HG03354 (cell line): ENCODE measurements around the gene MAN1A2.
"Not testable (repeated sequence)": the region's sequence is repeated elsewhere in the genome, so short reads cannot be mapped to it uniquely, and the experiment has no call there.

Experiments
- ATAC-seq: cut with Tn5 transposase; IDR thresholded peaks from one replicate; pipeline ENCODE4 v1.9.1; 2021; ENCODE audit warnings: mild to moderate bottlenecking; ENCODE audit not compliant: unreplicated experiment, poor library complexity, severe bottlenecking

The MAN1A2 gene

GRCh38 chr1:117473063-117473462 is 105.8 kb downstream of the MAN1A2 start:
- ATAC-seq, result no peak

- not testable (repeated sequence) for ATAC-seq
Measured at GRCh38 chr1:117475495-117475894, 108.2 kb downstream of the MAN1A2 start.

GRCh38 chr1:117479086-117479485 is 111.8 kb downstream of the MAN1A2 start:
- no peak for ATAC-seq

DNA sequence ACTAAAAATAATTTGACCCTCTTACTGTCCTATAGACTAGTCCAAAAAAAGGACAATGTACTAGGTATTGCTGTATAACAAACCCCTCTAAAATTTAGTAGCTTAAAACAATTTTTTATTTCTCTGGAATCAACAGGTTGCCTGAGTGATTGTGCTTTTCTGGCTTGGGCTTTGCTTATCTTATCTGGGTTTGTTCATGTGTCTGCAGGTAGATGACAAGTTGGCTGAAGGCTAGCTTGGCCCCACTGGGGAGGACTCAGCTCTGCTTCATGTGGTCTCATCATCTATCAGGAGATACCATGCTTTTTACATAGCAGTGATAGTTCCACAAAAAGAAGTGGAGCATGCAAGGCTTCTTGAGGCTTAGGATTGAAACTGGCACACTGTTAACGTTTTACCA is 114.2 kb downstream of the MAN1A2 start:
- no peak for ATAC-seq

- ATAC-seq, result no peak
Measured at GRCh38 chr1:117493906-117494305, 126.7 kb downstream of the MAN1A2 start.

DNA sequence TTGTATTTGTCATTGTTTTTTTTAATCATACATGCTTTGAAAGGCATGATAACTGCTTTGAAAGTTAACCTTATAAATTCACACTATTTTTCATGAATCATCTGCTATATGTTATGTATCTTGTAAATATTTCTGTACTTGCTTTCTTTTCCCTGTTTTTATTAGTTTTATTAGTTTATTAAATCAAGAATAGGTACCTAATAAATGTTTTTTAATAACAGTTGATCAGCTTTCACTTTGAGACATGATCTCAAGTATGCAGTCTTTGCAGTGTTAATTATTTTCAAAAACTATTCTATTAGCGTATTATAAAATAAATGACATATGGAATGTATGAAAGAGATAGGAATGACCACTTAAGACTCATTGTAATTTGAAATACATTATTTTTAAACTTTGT is 127.8 kb downstream of the MAN1A2 start:
- ATAC-seq, result no peak

DNA sequence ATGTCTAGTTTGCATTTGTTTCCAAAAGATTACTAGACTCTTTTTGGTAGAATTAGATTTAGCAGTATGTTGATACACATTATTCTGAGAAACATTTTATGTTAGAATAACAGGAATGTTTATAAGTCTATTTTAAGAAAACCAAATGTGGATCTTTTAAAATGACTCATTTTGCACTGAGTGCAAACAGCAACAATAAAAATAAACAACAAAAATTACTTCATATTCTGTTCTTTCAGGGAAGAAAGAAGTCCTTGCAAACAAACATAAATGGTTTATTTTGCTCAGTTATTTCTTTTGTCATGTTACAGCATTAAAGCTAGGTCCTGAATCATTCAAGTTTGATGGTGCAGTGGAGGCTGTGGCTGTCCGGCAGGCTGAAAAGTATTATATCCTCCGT is 131.8 kb downstream of the MAN1A2 start:
- no peak for ATAC-seq

GRCh38 chr1:117500584-117500983 is 133.3 kb downstream of the MAN1A2 start:
- no peak for ATAC-seq

DNA sequence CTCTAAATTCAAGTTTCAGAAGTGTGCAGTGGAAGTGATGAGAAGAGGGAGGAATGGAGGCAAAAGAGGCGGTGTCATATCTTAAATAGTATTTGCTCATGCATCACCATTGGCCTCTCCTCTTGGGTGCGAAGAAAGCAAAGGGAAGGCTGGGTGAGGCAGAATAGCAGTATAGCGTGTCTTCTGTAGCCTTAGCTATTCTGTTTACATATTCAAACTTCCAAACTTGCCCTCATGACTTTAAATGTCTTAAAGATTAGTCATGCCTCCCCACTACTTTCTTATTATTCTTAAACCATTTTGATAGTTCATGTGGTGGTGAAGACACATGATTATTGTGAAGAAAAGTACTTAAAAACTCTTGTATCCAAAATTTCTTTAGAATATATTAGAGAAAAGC is 134.0 kb downstream of the MAN1A2 start:
- ATAC-seq, result no peak

- ATAC-seq, result no peak
Measured at GRCh38 chr1:117511273-117511672, 144.0 kb downstream of the MAN1A2 start.

DNA sequence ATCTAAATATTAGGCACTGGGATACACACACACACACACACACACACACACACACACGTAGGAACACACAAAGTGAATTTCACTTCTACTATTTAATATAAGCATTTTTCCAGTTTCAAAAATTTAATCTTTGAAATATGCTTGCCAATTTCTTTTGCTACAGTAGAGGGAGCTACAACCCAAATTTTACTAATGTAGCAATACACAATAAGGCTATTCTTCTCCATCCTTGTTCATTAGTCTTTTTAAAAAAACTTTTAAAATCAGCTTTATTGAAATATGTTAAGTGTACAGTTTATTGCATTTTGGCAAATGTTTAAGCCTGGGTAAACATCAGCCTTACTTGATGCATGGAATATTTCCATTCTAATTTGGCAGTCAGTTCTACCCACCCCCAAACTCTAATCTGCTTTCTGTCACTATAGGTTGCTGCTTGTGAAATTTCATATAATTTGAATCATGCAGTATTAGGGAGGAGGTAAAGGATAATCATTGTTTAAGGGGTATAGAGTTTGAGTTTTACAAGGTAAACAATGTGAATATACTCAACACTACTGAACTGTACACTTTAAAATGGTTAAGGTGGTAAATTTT is 145.6 kb downstream of the MAN1A2 start:
- no peak for ATAC-seq

- ATAC-seq, result no peak
Measured at GRCh38 chr1:117523111-117523510, 155.9 kb downstream of the MAN1A2 start.

DNA sequence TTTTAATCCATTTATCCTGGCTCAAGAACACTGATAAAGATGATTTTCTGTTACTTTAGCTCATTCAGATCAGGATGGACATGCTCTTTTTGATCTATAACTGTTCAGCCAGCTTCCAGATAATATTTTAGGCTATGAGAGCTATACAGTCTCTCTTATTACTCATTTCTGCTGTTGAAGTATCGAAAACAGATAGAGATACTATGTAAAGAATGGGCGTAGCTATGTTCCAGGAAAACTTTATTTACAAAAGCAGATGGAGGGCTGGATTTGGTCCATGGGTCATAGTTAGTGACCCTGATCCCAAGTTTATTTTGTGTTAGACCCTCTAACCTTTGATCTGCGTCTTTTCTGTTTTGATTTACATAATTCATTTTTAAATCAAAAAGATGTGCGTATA is 159.8 kb downstream of the MAN1A2 start:
- no peak for ATAC-seq

DNA sequence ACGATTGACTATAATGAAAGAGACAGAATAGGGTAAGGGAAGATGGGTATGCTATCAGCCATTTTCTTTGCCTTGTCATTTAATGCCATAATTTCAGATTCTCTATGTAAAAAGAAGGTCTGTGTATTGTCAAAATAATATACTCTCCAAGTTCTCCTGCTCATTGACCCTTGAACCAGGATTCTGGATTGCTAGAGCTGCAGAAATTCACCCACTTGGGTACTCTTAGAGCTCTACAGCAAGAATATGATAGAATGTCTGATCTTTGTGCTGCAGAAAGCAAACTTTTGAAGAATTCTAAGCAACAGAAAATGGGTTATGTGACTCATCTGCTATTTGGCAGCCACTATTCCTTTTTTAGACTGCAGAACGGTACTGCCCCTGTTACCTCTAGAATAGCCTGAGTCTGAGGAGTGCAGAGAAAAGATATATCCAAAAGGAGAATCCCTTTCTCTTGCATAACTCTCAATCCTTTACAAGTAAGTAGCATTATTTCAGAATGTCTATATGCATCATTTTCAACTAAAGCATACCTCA is 160.4 kb downstream of the MAN1A2 start:
- no peak for ATAC-seq

DNA sequence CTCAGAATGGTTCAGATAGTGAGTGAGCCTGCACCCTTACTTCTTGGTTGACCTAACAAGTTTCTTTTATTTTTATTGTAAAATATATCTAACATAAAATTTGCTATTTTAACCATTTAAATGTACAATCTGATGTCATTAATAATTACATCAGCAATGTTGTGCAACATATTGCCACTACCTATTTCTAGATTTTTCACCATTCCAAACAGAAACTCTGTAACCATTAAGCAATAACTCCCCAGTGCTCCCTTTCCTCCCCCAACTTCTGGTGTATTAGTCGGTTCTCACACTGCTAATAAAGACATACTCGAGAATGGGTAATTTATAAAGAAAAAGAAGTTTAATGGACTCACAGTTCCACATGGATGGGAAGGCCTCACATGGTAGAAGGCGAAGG is 162.4 kb downstream of the MAN1A2 start:
- no peak for ATAC-seq

DNA sequence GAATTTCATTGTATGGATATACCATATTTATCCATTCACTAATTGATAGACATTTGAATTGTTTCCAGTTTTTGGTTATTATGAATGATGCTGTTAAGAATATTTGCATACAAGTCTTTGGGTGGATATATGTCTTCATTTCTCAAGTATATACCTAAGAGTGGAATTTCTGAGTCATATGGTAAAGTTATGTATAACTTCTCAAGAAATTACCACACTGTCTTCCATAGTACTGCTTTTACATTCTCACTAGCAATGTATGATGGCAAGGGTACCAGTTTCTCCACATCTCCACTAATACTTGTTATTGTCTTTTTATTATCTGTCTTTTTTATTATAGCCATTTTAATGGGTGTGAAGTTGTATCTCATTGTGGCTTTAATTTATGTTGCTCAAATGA is 164.0 kb downstream of the MAN1A2 start:
- ATAC-seq, result no peak

DNA sequence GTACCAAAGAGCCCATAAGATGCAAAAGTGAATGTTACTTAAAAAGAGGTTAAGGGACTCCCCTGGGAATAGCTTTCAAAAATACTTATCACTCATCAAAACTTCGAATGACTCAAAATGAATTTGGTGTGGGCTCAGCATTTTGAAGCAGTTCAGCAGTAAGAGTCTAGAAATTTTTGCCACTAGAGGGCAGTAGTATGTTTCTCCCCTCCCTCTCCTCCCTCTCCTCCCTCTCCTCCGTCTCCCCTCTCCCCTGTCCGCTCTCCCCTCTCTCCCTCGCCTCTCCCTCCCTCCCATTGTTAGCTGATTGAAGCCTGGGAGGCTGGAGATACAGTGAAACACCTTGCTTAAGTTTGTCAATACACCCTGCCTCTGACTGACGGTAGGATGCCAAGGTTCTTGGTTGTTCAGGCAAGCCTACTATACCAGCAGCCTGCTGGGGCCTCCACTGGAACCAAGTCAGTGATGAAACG is 167.8 kb downstream of the MAN1A2 start:
- ATAC-seq, result peak; percentile 81

DNA sequence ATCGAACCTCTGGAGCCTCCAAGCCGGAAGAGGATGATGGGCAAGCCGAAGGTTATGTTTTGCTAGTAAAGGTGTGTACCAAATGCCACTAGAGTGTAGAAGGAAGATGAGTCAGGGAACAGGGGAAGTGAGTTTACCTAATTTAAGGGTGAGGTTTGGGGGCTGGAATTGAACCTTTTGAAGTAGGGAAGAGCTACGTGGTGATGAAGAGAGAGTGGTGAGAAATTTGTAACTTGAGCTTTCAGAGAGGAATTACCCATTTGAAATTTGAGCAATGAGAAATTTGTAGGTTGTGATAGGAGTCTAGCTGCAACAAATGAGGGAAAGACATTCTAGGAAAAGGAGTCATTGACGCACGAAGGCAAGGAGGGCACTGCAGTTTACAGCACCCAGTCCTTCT is 168.6 kb downstream of the MAN1A2 start:
- no peak for ATAC-seq

- ATAC-seq, result peak; percentile 52
Measured at GRCh38 chr1:117537291-117537920, 170.2 kb downstream of the MAN1A2 start.

- no peak for ATAC-seq
Measured at GRCh38 chr1:117540532-117540931, 173.3 kb downstream of the MAN1A2 start.

DNA sequence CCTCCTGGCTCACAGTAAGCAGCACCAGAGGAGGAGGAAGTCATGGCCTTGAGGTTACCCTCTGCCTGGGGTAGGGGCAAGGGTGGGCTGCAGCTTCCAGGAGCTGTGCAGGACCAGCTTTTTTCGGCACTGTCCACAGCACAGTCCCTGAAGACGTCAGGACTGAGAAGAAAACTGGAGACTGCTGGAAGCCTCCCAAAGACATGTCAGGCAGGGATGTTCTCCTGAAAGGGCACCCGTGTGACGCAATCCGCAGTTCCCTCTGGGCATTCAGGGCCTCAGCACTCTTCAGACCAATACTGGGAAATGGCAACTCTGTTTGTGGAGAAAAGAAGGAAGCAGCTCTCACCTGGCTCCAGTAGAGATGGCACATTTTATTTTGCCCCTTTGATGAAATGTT is 173.8 kb downstream of the MAN1A2 start:
- no peak for ATAC-seq
